Inflammatory macrophage (primary cell): ENCODE measurements around the gene CAPN9.

Experiments used
- DNase-seq, 2 donors: peaks; one replicate each; pipeline ENCODE4 v3.0.0-alpha.2; 2020 to 2022

CAPN9 gene

GRCh38 chr1:230800891-230801840 is 54.0 kb downstream of the CAPN9 start:
- DNase-seq, result no peak

- DNase-seq, result no peak
Measured at GRCh38 chr1:230804396-230804795, 57.2 kb downstream of the CAPN9 start.

- no peak for DNase-seq
Measured at GRCh38 chr1:230806552-230806951, 59.4 kb downstream of the CAPN9 start.

GRCh38 chr1:230807029-230807428 is 59.8 kb downstream of the CAPN9 start:
- DNase-seq, result no peak

- DNase-seq, result no peak
Measured at GRCh38 chr1:230807561-230808280, 60.5 kb downstream of the CAPN9 start.

GRCh38 chr1:230808281-230808872 is 61.2 kb downstream of the CAPN9 start:
- DNase-seq, result no peak

- no peak for DNase-seq
Measured at GRCh38 chr1:230809256-230809990, 62.2 kb downstream of the CAPN9 start.

GRCh38 chr1:230812568-230812967 is 65.4 kb downstream of the CAPN9 start:
- DNase-seq, result no peak

- DNase-seq, result no peak
Measured at GRCh38 chr1:230814949-230815692, 67.9 kb downstream of the CAPN9 start.

- DNase-seq, result no peak
Measured at GRCh38 chr1:230816018-230816417, 68.8 kb downstream of the CAPN9 start.

GRCh38 chr1:230818367-230818766 is 71.2 kb downstream of the CAPN9 start:
- DNase-seq, result no peak

GRCh38 chr1:230818901-230819300 is 71.7 kb downstream of the CAPN9 start:
- no peak for DNase-seq

- DNase-seq, result no peak
Measured at GRCh38 chr1:230819976-230820375, 72.8 kb downstream of the CAPN9 start.

- DNase-seq, result no peak
Measured at GRCh38 chr1:230820568-230820967, 73.4 kb downstream of the CAPN9 start.

GRCh38 chr1:230821346-230821745 is 74.2 kb downstream of the CAPN9 start:
- no peak for DNase-seq

- DNase-seq, result no peak
Measured at GRCh38 chr1:230822092-230822581, 74.9 kb downstream of the CAPN9 start.

- DNase-seq, result no peak
Measured at GRCh38 chr1:230823426-230823825, 76.2 kb downstream of the CAPN9 start.

- DNase-seq, result no peak
Measured at GRCh38 chr1:230823931-230824381, 76.8 kb downstream of the CAPN9 start.

GRCh38 chr1:230824551-230824918 is 77.3 kb downstream of the CAPN9 start:
- DNase-seq, result no peak

- DNase-seq, result peak; percentile 61 to 86
Measured at GRCh38 chr1:230824919-230825721, 77.9 kb downstream of the CAPN9 start.

GRCh38 chr1:230825761-230826160 is 78.6 kb downstream of the CAPN9 start:
- no peak for DNase-seq
